Superior temporal gyrus (tissue), 1 donor: Measurements from ENCODE around the gene MYBPH.

Source experiments
- DNase-seq: peaks from one replicate; pipeline ENCODE4 v3.0.0-alpha.2; 2016; ENCODE audit errors: extremely low spot score

MYBPH gene

DNA sequence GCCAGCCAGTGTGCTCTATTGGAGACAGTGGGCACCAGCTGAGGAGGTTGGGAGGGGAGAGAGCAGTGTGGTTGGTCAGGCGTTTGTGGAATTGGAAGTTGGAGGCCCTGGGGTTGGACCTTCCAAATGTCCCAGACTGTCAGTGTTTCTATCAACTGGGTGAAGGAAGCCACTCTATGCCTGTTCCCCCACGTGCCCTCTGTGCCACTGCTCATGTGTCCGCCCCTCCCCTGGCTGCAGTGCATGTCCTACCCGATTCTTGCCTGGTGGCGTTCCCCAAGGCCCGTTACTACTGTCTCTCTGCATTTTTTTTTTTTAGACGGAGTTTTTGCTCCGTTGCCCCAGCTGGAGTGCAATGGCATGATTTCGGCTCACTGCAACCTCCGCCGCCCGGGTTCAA lies 27.0 kb downstream of the MYBPH start:
- no peak for DNase-seq

DNA sequence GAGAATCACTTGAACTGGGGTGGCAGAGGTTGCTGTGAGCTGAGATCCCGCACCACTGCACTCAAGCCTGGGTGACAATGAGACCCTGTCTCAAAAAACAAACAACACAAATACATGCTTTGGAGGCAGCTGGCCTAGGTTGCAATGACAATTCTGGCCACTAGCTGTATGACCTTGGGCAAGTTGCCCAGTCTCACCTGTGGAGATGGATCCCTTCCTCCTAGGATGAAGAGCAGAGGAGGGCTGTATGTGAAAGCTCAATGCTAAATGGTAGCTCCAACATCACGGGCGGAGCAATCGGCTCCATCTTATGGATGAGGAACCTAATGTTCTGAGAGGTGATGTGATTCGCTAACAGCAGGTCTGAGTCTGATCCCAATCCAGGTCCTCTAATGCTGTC lies 27.5 kb downstream of the MYBPH start:
- no peak for DNase-seq

DNA sequence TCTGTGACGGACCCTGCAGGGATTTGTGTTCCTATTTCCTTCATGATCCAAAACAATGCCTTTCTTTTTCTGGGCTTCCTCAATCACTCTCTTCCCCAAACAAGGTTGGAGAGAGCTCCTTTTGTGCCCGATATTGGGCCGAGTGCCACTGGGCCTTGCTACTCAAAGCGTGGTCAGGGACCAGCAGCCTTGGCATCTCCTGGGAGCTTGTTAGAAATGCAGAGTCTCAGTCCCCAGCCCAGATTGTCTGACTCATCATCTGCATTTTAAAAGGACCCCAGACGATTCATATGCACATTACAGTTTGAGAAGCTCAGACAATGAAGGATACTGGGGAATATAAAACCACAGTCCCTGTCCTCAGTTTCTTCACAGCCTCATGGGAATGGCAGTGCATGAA lies 28.2 kb downstream of the MYBPH start:
- DNase-seq = peak; percentile 77

DNA sequence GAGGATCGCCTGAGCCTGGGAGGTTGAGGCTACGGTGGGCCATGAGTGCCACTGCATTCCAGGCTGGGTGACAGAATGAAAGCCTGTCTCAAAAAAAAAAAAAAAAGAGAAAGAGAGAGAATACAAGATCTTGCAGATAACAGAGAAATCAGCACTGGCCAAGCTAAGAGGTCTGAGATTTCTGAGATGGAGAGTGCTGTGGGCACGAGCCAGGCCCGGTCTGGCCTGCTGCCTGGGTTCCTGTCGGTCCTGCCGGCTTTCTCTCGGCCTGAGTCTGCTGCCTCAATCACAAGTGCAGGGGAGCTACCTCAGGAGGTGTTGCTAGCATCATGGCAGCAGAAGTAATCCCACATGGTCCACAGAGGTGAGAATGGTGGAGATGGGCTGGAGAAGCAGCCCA lies 29.1 kb downstream of the MYBPH start:
- no peak for DNase-seq

DNA sequence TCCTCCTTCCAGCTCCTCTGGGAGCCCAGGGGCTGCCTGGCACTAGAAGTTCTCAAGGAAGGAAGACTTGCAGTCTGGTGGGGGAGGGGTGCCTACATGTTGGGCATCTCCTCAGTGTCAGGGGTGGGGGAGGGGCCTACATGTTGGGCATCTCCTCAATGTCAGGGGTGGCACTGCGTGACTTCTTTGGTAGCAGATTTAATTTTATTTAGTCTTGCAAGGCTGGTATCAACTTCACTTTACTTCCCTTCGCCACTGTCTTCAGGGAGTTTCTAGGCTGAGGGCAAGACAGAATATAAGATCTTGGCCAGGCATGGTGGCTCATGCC lies 29.6 kb downstream of the MYBPH start:
- DNase-seq = no peak

DNA sequence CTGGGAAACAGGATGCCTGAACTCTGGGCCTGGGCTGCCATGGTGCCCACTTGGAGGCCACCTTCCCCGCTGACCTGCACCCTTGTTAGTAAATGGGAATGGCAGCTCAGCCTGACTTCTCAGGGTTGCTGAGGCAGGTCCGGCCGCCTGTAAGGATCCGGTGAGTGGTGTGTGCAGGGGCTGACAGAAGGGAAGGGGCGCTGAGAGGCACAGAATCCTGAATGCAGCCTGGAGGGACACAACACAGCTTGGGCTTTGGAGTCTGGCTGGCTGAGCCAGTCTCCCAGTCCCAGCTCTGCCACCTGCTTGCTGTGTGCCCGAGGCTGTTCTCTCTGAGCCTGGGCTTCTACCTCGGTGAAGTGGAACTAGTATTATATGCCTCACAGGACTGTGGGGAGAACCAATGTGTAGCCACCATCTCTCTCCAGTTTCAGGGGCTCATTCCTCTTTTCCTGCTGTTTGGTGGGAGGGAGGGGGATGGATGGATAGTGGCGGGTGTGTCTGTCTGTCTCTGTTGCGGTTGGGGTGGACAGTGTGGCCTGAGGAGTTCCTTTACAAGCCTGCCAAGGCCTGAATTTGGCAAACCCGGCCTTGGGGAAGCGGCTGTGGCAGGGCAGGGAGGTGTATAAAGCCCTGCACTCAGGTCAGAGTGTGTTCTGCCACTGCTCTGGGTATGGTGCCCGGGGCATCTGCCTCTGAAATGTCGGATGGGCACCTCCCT lies 30.1 kb downstream of the MYBPH start:
- DNase-seq = no peak

DNA sequence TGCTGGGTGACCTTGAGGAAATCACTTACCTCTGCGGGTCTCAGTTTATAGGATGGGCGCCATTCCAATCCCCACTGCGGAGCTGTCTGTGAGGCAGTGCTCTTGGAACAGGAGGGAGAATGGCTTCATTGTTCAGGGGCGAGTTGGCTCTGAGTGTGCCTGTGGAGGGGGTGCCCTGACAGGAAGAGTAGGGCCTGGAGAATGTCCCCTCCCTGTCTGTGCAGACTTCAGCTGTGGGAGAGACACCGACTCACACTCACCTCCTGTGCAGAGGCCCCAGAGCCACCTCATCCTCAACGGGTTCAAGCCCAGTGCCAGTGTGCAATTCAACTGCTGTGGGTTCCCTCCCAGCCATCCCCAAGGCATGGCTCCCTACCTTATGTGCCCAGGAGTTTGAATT lies 31.0 kb downstream of the MYBPH start:
- DNase-seq = peak; percentile 89

DNA sequence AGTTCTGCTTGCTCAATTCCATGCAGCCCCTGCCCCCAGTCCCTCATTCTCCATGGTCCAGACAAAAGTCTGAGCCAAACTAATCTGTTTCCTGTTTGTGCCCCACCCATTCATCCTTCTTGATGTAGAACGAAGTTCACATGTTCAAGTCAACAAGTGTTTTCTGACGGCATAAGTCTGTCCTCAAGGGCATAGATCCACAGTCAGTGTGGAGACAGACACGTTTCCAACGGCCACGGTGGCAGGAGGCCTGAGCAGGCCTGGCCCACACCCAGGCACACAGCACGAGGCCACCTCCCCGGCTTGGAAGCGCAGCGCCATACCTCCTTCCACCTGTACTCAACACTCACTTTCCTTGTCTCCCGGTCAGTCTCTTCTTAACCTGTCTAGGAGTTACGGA lies 32.0 kb downstream of the MYBPH start:
- DNase-seq = no peak

DNA sequence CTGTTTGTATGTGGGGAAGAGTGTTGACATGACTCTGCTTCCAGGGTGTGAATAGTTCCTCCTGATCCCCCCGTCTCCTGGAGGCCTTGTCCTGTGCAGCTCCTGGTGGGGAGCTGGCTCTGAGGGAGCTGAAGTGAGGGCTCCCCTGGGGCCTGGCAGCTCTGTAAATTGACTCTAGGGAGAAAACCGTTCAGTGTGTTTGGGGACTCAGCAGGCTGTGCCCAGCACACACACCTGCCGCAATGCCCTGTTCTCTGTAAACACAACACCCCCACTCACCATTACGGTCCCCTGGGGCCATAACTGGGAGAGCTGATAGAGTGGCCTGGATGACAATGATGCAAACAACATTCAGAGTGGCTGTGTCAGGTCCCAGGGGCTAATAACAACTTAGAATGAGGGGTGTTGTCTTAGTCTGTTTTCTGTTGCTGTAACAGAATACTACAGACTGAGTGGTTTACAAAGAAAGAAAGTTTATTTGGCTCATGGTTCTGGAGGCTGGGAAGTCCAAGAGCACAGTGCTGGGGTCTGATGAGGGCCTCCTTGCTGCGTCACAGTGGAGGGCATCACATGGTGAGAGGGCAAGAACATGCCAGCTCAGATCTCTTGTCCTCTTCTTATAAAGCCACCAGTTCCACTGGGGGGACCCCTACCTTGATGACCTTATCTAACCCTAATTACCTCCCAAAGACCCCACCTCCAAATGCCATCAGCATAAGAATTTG lies 32.8 kb downstream of the MYBPH start:
- no peak for DNase-seq

DNA sequence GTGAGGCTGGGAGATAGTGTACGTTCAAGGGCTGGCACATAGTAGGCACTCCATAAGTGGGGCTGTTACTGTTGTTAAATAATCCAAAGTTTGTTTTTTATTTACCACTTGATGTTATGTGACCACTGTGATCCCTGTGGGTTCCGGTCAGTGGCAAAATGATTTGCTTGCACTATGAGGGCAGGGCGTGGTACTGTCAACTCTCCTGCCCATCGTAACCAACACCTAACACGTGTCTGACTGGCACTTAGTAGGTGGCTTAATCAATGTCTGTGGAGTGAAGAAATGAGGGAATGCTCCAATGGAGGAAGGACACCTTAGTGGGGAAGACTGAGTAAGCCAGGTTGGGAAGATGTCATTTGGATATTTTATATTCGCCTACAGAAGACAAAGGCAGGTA lies 33.5 kb downstream of the MYBPH start:
- DNase-seq = no peak

DNA sequence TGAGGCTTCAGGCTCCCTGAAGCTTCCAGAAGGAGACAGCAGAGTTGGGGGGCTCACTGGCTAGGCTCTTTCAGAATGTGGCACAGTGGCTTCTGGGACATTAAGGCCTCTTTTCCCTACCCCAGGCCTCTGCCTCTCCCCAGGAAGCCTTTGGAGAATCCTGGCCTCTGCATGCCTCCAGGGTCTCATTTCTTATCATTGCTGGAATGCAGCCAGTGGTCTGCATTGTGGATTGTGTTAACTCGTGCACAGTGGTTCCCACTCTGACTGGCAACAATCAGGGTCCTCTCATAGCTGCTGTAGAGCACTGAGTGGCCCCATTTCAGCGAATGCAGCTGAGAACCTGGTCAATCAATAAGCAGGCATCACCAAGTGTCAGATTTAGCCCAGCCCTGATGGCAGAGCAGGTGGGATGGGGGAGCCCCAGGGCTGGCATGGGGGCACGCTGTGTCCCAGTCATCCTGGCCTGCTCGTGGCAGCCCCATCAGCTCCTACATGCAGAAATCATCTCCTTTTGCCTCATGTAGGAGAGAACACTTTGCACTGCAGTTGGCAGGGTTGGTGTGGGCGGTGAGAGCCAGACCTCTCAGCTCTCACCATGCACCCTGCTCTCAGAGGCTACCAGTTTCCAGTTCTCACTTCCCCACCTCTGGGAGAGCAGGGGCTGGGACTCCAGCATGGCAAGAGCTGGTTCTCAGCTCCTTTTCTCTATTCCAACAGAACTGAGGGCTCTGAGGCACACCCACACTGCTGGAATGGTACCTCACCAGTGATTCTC lies 34.7 kb downstream of the MYBPH start:
- no peak for DNase-seq

DNA sequence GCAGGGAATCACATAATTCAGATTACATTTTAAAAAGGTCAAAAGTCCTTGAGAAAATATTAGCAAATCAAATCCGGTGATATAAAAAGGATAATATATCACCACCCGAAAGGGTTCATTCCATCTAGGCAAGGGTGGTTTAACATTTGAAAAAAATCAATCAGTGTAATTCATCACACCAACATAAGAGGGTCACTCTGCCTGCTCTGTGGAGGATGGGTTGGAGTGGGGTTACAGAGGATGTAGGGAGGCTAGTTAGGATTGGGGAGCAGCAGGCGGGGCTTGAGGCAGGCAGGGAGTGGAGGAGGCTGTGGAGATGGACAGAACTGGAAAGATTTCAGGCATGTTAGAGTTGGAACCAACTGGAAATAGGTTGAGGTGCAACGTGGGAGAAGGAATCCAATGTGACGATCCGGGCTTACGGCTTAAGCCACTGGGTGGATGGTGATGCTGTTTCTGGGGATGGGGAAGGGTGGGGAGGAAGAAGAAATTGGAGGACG lies 35.6 kb downstream of the MYBPH start:
- DNase-seq = no peak

DNA sequence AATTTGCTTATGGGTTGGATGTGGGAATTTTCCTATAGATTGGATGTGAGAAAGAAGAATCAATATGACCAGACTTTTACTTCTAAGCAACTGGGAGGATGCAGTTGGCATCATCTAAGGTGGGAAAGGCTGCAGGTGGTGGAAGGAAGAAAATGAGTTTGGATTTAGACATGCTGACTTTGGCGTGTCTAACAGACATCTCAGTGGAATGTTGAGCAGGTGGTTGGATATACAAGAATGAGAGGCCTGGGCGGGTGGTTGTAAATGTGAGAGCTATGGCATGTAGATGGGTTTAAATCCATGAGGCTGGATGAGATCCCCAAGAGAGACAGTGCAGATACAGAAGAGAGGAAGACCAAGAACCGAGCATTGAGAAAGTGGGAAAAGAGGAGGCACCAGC lies 37.6 kb downstream of the MYBPH start:
- DNase-seq = no peak

DNA sequence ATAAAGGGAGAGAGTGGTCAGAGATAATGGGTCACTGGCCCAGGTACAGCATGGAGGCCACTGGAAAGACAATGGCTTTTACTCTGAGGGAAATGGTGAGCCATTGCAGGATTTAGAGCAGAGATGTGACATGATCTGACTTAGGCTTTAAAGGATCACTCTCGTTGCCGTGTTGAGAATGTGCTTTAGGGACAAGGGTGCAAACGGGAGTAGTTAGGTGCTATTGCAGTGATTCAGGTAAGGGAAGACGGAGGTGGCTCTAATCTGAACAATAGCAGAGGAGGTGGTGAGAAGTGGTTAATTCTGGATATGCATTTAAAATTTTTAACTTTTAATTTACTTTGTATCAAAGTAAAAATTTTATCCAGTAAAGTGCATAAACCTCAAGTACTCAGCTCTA lies 38.3 kb downstream of the MYBPH start:
- no peak for DNase-seq

DNA sequence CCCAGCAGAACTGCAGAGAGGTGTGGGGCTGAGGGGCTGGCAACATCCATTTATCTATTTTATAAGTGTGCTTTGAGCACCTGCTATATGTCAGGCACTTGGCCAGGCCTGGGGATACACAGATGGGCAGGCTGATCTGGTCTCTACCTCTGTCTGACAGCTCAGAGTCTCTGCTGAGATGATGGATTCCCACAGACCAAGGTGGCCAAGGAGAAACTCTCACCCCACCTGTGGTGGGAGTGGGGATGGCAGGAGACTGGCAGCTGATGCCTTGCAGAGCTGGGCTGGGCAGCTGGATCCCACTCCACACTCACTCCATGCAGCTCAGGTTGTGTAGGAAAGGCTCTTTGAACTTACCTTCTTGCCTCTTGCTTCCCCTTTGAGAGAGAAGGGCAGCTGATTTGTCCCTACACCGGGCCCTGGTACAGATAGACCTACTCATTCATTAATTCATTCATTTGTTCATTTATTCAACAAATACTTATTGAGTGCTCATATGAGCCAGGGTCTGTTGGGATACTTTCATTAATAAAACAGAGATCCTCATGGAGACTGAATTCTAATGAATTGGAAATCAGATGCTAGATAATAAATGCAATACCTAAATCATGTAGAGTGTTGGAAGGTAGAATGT lies 39.1 kb downstream of the MYBPH start:
- DNase-seq = no peak

DNA sequence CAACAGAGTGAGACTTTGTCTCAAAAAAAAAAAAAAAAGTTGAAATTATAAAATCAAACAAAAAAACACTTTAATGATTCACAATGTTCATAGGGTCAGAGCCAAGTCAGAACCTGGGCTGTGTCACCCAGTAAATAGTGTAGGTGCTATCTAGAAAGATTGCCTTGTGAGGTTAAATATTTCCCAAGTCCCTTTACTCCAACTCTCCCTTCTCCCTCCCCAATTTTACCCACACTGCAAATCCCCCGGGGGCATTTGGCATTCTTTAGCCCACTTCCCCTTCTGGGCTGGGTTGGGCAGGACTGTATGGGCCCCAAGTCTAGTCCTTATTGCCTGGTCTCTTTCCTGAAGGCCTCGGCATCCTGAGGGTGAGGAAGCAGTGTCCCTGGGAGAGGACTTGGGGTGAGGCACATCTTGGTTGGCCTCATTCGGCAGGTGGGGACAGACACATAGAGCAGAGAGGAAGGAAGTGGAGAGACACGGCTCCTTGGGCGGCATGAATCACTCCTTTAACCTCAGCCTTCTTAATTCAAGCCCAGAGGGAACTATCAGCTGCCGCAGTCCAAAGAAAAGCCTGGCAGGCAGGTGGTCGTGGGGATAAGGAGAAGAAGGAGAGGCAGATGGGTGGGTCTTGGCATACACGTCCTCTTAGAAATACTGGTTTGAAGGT lies 39.9 kb downstream of the MYBPH start:
- no peak for DNase-seq

DNA sequence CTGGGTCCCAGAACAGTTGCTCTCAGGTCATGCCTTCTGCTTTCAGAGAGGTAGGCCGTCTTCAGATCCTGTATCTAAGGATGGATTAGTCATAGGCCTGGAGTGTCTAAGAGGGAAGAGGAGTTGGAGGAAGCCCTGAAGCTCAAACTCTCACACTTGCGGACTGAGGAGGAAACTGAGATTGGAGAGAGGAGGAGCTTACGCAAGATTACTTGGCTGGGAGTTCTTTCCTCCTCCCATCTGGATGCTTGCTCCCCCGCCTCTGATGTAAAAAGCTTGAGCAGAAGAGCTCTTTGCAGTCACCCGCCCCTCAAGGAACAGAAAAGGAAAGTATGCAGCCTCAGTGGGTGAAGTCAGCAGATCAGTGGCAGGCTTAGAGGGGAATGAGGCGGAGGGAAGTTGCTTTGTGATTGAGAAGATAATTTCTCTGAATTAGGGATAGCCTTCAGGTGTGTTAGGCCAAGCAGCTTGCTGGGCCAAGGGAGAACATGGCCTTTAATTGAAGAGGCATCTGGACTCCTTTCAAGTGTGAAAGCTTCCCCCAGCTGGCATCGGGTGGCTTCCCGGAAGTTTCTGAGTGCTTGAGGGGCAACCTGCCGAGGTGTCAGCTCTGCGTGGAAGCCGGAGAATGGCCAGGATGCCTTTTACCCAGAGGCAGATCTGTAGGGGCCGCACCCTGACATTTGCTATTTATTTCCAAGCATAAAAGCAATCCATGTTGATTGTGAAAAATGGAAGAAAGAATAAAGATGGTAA lies 41.5 kb downstream of the MYBPH start:
- DNase-seq = peak; percentile 72

DNA sequence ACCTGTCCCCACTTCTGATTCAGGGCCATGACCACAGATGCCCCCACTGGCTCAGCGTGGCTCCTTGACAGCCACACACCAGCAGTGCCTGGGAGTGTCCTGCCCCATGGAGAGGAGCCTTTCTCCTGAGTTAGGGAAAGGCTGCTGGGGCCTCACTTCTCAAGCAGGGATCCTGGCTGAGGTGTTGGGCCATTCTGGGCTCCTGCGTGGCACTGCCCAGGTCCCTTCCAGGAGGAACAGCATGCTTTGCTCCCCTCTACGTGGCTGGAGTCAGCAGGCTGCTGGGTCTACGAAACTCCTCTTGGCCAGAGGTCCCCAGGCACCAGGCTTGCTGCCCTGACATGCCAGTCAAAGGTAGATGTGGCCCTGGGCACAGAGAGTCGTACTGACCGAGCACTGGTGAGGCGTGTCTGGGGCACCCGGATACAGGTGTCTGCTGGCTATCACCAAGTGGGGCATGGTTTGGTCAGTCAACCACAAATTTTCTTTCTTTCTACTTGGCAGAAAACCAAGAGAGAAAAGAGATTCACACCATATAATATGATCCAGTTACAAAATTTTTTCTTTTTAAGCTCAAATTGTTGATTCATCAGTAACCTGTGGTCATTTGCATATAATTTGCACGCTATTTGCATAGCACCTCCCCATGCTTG lies 44.0 kb downstream of the MYBPH start:
- no peak for DNase-seq

DNA sequence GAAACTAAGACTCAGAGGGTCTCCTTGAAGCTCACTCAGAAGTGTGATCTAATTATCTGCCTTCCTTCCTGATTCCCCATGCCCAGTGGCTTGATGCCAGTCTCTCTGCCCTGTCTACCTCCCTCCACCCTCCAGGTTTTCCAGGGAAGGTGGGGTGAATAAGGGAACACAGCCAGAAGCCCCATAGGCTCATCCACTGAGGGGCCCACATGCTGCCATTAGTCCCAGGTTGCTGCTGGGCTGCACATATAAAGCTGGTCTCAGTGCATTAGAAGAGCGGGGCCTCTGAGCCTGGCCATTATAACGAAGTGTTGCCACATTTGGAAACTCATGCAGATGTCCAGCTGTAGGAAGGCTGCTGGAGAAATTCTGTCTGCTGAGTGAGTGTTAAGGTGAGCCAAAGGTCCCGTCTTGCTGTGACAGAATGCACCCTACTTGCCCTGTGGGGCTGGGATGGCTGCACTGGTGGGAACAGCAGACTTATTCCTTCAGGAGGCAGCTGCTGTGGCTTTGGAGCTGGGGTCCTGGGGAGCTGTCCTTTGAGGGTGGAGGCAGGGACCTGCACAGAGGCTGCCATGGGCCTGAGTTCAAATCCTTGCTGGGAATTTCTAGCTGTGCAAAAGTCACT lies 45.2 kb downstream of the MYBPH start:
- no peak for DNase-seq
